HEK293 (cell line): Measurements from ENCODE around the gene NDUFB6.

Experiments
- CTCF ChIP-seq: fragments of 450-650 bp; formaldehyde crosslinking; IDR thresholded peaks from 2 replicates; pipeline ENCODE4 v1.5.1; 2016; ENCODE audit warnings: missing biosample characterization, missing genetic modification characterization
- ZBTB11 ChIP-seq: fragments of 450-650 bp; formaldehyde crosslinking; conservative IDR thresholded peaks from 2 replicates; pipeline ENCODE4 v1.5.1; 2016; ENCODE audit warnings: low read depth, missing biosample characterization, missing genetic modification characterization
- ZNF114 ChIP-seq: fragments of 450-650 bp; formaldehyde crosslinking; IDR thresholded peaks from 2 replicates; pipeline ENCODE4 v1.5.0; 2017; ENCODE audit warnings: missing biosample characterization, missing genetic modification characterization
- ZNF23 ChIP-seq: fragments of 450-650 bp; formaldehyde crosslinking; IDR thresholded peaks from 2 replicates; pipeline ENCODE4 v1.5.1; 2016; ENCODE audit warnings: missing biosample characterization, missing genetic modification characterization, borderline replicate concordance
- ZNF280C ChIP-seq: fragments of 450-650 bp; formaldehyde crosslinking; IDR thresholded peaks from 2 replicates; pipeline ENCODE4 v1.5.1; 2016; ENCODE audit warnings: missing biosample characterization, missing genetic modification characterization
- ZNF335 ChIP-seq: fragments of 450-650 bp; formaldehyde crosslinking; conservative IDR thresholded peaks from 2 replicates; pipeline ENCODE4 v1.5.1; 2016; ENCODE audit warnings: missing biosample characterization, missing genetic modification characterization
- ZNF48 ChIP-seq: fragments of 450-650 bp; formaldehyde crosslinking; IDR thresholded peaks from 2 replicates; pipeline ENCODE4 v1.5.1; 2016; ENCODE audit warnings: missing biosample characterization, missing genetic modification characterization
- ZNF558 ChIP-seq: fragments of 450-650 bp; formaldehyde crosslinking; IDR thresholded peaks from 2 replicates; pipeline ENCODE4 v1.5.1; 2016; ENCODE audit warnings: missing biosample characterization, missing genetic modification characterization
- ZNF704 ChIP-seq: fragments of 450-650 bp; formaldehyde crosslinking; IDR thresholded peaks from 2 replicates; pipeline ENCODE4 v1.5.1; 2016; ENCODE audit warnings: missing biosample characterization, missing genetic modification characterization
- ZNF768 ChIP-seq: fragments of 450-650 bp; formaldehyde crosslinking; IDR thresholded peaks from 2 replicates; pipeline ENCODE4 v1.5.1; 2018; ENCODE audit warnings: missing biosample characterization, mild to moderate bottlenecking, missing genetic modification characterization
- ZNF776 ChIP-seq: fragments of 450-650 bp; formaldehyde crosslinking; IDR thresholded peaks from 2 replicates; pipeline ENCODE4 v1.5.0; 2017; ENCODE audit warnings: missing biosample characterization, missing genetic modification characterization, borderline replicate concordance
- TF ChIP-seq, protein P1 (sequence below): fragments of 450-650 bp; formaldehyde crosslinking; IDR thresholded peaks from 2 replicates; pipeline ENCODE4 v1.5.1; 2016; ENCODE audit warnings: missing biosample characterization, missing genetic modification characterization

DNA sequence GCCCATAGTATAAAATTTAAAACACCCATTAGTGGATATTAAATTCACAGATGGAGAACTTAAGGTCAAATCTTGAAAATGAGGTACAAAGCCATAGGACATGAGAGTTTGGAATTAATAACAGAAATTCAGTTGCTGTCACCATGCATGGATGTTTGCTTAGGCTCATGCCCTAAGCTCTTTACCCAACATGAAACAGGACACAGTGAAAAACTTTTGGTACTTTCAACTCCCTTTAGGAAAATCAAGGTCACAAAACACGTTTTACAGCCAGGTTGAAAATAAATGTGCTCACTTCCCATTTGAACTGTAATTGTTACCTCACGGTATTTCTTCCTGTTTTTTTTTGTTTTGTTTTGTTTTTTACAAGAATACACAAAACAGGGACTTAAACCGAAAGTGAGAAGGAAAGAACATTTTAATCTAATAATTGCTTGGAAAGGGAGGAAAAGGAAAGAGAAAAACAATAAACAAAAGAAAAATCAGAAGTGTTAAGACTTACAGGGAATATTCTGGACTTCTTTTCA is 14.5 kb downstream of the NDUFB6 start:
- TF ChIP-seq ZNF704 (no peak), CTCF (tag by site-specific recombination) (no peak), ZNF114 (tag by site-specific recombination) (no peak), ZBTB11 (tag by site-specific recombination) (no peak), ZNF335 (tag by site-specific recombination) (no peak), ZNF23 (no peak), ZNF280C (tag by site-specific recombination) (no peak), ZNF48 (no peak), ZNF768 (tag by site-specific recombination) (no peak), ZNF558 (tag by site-specific recombination) (no peak), ZNF776 (tag by site-specific recombination) (no peak)
- TF ChIP-seq, protein P1, sequence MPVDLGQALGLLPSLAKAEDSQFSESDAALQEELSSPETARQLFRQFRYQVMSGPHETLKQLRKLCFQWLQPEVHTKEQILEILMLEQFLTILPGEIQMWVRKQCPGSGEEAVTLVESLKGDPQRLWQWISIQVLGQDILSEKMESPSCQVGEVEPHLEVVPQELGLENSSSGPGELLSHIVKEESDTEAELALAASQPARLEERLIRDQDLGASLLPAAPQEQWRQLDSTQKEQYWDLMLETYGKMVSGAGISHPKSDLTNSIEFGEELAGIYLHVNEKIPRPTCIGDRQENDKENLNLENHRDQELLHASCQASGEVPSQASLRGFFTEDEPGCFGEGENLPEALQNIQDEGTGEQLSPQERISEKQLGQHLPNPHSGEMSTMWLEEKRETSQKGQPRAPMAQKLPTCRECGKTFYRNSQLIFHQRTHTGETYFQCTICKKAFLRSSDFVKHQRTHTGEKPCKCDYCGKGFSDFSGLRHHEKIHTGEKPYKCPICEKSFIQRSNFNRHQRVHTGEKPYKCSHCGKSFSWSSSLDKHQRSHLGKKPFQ (tag by site-specific recombination) = no peak
